Cerebellar nuclear complex (tissue), 1 donor: Measurements from ENCODE around the gene RUVBL2.
"Not testable (repeated sequence)": the region's sequence is repeated elsewhere in the genome, so short reads cannot be mapped to it uniquely, and the experiment has no call there.

ENCODE experiments used
- DNase-seq, 2 experiments: peaks; one replicate each; lab custom pipeline; 2025; lab: John Stamatoyannopoulos, UW

Gene RUVBL2

DNA sequence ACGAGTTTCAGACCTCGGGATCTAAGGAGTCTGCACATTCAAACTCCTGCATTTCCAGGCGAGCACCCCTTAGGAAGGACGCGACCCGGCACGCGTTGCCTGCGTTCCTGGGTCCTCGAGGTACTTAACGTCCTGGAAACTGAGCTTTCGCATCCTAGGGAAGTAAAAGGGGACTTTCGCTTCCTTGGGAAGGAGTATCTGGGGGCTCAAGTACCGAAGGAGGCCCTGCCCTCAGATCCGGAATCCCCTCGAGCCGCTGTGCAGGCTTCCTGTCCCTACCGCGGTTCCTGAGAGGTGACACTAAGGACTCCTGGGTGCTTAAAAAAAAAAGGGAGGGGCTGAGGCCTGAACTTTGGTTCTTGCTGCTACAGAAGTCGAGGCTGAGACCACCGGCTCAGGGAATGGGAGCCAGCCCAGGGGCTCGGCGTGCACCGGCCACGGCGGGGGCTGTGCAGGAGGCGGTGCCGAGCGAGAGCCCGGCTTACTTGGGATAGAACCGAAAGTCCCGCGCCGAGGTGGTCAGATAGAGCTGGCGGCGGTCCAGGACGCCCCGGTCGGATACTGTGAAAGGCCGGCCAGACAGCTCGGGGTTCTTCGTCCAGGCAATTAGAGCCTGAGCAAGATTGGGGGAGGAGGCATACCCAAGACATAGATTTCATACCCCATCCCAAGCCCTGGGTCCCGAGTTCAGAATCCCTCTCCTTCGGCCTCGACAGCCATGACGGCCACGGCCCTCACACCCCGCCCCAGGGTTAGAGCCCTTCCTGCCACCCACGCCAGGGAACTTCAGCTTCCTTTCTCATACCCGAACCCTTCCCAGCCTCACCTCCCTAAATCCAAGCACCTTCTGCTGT is 24.9 kb downstream of the RUVBL2 start:
- DNase-seq = not testable (repeated sequence)

DNA sequence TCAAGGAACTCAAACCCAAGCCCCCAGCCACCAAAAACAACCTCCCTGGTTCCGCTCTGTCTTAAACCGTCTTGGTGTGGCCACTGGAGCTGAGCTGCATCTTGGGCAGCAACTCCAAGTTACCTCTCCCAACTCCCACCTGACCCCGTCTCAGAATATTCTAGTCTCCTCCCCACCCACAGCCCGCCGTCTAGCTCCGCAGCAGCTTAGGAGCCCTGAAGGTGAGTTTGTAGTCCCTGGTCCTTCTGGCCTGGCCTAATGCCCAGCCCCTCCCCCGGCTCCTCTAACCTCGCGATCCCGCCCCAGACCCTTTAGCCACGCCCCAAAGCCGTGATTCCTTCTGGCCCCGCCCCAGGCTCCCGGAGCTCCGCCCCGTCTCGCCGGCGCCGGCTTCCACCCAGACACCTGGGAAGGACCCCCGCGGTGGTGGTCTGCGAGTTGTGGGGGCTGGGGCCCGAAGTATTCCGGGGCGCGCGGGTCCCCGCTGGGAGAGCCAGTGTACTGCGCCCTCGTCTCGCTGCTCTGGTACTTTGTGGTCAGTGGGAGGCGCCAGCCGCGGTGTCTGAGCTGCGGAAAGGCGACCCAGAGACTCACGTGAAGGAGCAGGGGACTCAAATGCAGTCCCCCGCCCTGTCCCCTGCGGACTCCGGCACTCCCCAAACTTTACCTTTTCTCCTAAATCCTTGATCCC is 25.7 kb downstream of the RUVBL2 start:
- no peak for DNase-seq

DNA sequence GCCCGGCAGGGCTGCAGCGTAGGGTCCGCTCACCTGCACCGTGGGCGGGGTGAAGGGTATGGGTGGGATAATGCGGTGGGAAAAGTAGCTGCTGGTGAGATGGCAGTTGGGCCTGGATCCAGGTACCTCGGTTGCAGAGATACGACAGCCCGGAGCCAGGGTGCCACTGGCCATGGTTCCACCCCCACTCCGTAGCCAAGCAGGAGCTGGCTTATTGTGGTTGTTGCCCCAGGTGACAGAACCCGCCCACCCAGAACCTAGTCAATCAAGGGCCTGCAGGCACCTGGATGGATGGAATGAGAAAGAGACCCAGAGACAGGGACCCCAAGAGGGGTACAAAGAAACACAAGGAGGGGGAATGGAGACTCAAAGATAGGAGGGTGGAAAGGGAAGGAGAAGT is 26.7 kb downstream of the RUVBL2 start:
- DNase-seq = no peak

DNA sequence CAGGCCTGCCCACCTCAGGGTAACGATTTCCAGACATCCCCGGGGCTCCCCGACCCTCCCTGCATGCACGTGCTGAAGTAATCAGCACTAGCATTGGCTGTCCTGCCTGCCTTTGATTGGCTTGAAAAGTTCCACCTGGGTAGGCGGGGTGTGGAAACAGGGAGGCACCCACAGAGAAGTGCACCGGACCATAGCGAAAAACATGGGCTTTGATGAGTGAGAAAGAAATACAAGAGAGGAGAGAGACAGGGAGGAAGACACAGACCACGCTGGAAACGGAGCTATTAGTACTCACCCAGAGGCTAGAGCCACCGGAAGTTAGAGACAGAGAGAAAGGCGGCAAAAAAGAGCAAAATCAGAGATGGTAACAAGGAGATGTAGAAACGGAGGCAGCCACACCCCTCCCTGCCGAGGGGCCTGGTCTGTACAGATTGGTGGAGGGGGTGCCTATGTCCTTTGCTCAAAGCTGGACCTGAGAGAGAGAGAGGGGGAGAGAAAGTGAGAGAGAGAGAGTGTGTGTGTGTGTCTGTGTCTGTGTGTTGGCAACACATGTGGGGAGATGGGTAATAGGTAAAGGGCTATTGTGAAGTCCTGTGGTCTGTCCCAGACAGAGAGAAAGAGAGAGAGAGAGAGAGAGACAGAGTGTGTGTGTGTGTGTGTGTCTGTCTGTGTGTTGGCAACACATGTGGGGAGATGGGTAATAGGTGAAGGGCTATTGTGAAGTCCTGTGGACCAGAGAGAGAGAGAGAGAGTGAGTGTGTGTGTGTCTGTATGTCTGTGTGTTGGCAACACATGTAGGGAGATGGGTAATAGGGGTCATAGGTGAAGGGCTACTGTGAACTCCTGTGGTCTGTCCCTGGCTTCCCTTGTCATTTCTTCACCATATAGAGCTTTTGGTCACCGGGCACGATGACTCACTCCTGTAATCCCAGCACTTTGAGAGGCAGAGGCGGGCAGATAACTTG is 27.5 kb downstream of the RUVBL2 start:
- no peak for DNase-seq

DNA sequence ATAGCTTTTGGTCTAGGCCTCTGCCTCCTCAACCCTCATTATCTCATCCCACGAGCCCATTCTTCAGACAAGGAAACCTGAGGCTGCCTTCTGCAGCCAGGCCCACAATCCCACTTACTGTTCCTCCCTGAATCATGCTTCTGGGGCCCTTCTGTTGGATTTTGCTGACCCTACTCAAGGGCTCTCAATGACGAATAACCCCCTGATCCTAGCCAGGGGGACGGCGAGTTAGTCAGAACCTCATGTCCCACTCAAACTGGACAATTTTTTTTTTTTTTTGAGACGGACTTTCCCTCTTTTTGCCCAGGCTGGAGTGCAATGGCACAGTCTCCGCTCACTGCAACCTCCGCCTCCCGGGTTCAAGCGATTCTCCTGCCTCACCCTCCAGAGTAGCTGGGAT is 28.4 kb downstream of the RUVBL2 start:
- DNase-seq = no peak

DNA sequence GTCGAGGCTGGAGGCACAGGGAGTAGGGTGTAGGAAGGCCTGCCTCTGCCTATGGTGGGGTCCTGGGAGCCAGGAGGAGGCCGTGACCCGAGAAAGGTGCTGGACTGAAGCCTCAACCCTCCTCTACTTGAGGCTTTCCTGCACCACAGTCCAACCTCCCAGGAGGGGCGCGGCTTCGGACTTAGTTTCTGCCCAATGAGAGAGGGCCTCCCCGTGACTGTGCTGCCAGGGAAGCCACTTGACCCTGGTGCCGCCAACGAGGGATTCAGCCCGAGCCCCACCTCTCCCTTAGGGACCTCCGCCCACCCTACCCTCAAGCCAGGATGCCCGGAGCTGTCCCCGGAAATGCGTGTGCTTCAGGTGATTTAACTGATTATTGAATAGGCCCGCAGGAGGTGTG is 30.5 kb downstream of the RUVBL2 start, which contains the start of gene CGB3:
Gene CGB3 (minus strand): TSS at position 101 of the 400 bp plus-strand sequence. CDS start 362 bp downstream, outside the sequence.
- DNase-seq = not testable (repeated sequence)

DNA sequence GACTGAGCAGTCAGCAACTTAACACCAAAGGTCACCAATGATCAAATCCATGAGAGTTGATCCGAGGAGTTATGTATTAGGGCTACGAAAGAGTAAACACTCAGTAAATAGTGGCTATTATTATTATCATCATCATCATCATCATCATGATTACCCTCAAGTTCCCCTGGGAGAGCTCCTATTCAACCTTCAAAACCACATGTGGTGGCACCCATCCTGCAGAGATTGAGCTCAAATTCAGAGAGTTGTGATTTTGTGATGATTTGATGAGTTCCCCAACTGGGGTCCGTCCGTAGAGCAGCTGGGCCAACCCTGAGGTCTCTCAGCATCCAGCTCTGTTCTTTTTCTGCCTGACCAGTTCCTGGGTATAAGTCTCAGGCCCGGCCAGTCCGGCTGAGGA is 31.4 kb downstream of the RUVBL2 start:
- DNase-seq = not testable (repeated sequence)

DNA sequence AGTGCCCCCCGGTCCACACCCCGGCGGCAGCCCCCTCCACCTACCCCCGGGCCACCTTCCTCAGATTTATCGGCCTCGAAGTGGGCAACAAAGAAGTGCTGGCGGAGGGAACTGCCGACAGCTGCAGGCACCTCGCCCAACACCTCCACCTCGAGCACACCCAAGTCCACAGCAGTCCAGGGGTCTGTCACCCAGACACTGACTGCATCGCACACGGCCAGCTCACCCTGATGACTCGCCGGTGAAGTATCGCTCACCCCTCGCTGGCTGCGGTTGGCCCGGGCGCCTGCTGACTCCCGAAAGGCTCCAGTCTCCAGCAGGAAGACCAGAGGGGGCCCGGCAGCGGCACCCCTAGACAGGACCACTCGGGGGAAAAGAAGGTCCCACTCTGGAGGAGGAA is 31.9 kb downstream of the RUVBL2 start:
- DNase-seq = not testable (repeated sequence)

DNA sequence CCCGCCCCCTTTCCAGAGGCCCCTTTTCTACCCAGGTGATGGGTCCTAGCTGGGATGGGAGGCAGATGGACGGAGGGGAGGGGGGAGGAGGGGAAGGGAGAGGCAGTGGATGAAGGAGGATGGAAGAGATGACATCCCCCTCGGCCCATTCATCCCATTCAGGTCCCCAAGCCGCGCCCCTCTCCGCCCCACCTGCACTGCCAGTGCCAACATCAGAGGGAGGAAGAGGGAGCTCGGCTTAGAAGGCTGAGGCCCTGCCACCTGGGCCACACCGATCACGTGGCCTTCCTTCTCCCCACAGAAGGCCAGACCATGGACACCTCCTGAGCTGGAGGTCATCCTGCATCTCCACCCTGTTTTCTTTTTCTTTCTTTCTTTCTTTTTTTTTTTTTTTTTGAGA is 35.0 kb downstream of the RUVBL2 start:
- not testable (repeated sequence) for DNase-seq

DNA sequence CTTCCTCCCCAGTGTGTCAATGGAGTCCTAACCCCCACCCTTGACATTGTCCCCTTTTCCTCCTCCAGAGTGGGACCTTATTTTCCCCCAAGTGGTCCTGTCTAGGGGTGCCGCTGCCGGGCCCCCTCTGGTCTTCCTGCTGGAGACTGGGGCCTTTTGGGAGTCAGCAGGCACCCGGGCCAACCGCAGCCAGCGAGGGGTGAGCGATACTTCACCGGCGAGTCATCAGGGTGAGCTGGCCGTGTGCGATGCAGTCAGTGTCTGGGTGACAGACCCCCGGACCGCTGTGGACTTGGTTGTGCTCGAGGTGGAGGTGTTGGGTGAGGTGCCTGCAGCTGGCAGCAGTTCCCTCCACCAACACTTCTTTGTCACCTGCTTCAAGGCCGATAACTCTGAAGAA is 36.1 kb downstream of the RUVBL2 start:
- not testable (repeated sequence) for DNase-seq

DNA sequence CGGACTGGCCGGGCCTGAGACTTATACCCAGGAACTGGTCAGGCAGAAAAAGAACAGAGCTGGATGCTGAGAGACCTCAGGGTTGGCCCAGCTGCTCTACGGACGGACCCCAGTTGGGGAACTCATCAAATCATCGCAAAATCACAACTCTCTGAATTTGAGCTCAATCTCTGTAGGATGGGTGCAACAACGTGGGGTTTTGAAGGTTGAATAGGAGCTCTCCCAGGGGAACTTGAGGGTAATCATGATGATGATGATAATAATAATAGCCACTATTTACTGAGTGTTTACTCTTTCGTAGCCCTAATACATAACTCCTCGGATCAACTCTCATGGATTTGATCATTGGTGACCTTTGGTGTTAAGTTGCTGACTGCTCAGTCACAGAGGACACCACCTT is 36.6 kb downstream of the RUVBL2 start:
- DNase-seq = not testable (repeated sequence)

DNA sequence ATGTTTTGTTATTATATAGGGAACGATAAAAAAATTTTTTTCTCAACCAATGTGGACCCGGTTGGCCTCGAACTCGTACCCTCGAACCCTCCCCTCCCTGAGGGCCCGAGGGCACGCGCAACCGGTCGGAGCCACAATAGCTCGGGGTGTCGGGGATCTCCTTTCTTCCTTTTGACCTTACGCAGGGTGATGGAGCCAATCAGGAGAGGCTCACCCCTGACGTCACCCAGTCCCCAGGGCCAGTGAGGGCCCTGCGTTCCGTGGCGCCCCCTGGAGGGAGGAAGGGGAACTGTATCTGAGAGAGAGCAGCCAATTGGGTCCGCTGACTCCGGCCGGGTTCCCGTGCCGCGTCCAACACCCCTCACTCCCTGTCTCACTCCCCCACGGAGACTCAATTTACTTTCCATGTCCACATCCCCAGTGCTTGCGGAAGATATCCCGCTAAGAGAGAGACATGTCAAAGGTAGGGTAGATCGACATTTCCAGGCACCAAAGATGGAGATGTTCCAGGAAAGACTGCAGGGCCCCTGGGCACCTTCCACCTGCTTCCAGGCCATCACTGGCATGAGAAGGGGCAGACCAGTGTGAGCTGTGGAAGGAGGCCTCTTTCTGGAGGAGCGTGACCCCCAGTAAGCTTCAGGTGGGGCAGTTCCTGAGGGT is 38.1 kb downstream of the RUVBL2 start, which contains the start of gene CGB2:
Gene CGB2 (plus strand): TSS at position 249 of the 660 bp plus-strand sequence. CDS start 206 bp downstream, at position 455.
- not testable (repeated sequence) for DNase-seq

DNA sequence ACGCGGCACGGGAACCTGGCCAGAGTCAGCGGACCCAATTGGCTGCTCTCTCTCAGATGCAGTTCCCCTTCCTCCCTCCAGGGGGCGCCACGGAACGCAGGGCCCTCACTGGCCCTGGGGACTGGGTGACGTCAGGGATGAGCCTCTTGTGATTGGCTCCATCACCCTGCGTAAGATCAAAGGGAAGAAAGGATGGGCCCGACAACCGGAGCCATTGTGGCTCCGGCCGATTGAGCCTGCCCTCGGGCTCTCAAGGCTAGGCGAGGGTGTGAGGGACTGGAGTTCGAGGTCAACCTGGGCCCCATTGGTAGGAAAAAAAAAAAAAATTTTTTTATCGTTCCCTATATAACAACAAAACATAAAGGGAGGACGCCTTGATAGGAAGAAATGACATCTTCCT is 43.1 kb downstream of the RUVBL2 start, which contains the start of gene CGB1:
Gene CGB1 (minus strand): TSS at position 81 of the 400 bp plus-strand sequence. CDS start 184 bp downstream, outside the sequence.
- DNase-seq = not testable (repeated sequence)

DNA sequence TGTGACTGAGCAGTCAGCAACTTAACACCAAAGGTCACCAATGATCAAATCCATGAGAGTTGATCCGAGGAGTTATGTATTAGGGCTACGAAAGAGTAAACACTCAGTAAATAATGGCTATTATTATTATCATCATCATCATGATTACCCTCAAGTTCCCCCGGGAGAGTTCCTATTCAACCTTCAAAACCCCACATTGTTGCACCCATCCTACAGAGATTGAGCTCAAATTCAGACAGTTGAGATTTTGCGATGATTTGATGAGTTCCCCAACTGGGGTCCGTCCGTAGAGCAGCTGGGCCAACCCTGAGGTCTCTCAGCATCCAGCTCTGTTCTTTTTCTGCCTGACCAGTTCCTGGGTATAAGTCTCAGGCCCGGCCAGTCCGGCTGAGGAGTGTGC is 44.4 kb downstream of the RUVBL2 start:
- not testable (repeated sequence) for DNase-seq

DNA sequence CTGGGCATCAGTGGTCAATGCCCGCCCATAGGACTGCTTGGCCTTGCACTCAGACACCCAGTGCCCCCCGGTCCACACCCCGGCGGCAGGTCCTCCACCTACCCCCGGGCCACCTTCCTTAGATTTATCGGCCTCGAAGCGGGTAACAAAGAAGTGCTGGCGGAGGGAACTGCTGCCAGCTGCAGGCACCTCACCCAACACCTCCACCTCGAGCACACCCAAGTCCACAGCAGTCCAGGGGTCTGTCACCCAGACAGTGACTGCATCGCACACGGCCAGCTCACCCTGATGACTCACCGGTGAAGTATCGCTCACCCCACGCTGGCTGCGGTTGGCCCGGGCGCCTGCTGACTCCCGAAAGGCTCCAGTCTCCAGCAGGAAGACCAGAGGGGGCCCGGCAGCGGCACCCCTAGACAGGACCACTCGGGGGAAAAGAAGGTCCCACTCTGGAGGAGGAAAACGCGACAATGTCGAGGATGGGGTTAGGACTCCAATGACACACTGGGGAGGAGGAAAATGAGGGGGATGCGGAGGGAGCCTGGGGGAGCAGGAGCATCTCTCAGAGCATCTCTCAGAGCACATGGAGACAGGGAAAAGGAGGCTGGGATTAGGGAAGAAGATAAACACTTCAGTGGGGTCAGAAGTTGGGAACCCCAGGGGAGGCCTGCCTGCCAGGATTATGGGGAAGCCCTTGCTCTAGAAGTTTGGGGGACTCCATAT is 45.0 kb downstream of the RUVBL2 start:
- not testable (repeated sequence) for DNase-seq

DNA sequence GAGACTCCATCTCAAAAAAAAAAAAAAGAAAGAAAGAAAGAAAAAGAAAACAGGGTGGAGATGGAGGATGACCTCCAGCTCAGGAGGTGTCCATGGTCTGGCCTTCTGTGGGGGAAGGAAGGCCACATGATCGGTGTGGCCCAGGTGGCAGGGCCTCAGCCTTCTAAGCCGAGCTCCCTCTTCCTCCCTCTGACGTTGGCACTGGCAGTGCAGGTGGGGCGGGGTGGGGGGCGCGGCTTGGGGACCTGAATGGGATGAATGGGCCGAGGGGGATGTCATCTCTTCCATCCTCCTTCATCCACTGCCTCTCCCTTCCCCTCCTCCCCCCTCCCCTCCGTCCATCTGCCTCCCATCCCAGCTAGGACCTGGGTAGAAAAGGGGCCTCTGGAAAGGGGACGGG is 46.0 kb downstream of the RUVBL2 start:
- not testable (repeated sequence) for DNase-seq

DNA sequence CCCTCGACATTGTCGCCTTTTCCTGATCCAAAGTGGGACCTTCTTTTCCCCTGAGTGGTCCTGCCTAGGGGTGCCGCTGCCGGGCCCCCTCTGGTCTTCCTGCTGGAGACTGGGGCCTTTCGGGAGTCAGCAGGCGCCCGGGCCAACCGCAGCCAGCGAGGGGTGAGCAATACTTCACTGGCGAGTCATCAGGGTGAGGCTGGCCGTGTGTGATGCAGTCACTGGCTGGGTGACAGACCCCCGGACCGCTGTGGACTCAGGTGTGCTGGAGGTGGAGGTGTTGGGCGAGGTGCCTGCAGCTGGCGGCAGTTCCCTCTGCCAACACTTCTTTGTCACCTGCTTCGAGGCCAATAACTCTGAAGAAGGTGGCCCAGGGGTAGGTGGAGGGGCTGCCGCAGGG is 48.5 kb downstream of the RUVBL2 start:
- DNase-seq = no peak

DNA sequence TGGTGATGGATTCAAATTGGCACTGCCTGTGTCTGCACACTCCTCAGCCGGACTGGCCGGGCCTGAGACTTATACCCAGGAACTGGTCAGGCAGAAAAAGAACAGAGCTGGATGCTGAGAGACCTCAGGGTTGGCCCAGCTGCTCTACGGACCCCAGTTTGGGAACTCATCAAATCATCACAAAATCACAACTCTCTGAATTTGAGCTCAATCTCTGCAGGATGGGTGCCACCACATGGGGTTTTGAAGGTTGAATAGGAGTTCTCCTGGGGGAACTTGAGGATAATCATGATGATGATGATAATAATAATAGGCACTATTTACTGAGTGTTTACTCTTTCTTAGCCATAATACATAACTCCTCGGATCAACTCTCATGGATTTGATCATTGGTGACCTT is 49.0 kb downstream of the RUVBL2 start:
- DNase-seq = not testable (repeated sequence)

DNA sequence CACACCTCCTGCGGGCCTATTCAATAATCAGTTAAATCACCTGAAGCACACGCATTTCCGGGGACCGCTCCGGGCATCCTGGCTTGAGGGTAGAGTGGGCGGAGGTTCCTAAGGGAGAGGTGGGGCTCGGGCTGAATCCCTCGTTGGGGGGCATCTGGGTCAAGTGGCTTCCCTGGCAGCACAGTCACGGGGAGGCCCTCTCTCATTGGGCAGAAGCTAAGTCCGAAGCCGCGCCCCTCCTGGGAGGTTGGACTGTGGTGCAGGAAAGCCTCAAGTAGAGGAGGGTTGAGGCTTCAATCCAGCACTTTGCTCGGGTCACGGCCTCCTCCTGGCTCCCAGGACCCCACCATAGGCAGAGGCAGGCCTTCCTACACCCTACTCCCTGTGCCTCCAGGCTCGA is 49.9 kb downstream of the RUVBL2 start, which contains the start of gene CGB5:
Gene CGB5 (plus strand): TSS at position 301 of the 400 bp plus-strand sequence. CDS start 362 bp downstream, outside the sequence.
- not testable (repeated sequence) for DNase-seq

DNA sequence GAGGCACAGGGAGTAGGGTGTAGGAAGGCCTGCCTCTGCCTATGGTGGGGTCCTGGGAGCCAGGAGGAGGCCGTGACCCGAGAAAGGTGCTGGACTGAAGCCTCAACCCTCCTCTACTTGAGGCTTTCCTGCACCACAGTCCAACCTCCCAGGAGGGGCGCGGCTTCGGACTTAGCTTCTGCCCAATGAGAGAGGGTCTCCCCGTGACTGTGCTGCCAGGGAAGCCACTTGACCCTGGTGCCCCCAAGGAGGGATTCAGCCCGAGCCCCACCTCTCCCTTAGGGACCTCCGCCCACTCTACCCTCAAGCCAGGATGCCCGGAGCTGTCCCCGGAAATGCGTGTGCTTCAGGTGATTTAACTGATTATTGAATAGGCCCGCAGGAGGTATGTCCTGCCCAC is 55.3 kb downstream of the RUVBL2 start, which contains the start of gene CGB8:
Gene CGB8 (minus strand): TSS at position 101 of the 400 bp plus-strand sequence. CDS start 372 bp downstream, outside the sequence.
- not testable (repeated sequence) for DNase-seq
